HL-60 (cell line): ENCODE results near the gene SIPA1L3.

Experiments used
- DNase-seq, 2 experiments: peaks; one replicate each; pipeline ENCODE4 v3.0.0-alpha.2; 2010 to 2020; ENCODE audit warnings: low read depth in 1 of 2, low spot score in 1 of 2
- H3K27ac ChIP-seq: fragments of 250-450 bp; sonication (Bioruptor Pico); replicated peaks from 2 replicates; pipeline ENCODE4 v1.5.1; 2020; ENCODE audit warnings: mild to moderate bottlenecking, moderate library complexity
- H3K27me3 ChIP-seq: fragments of 250-450 bp; sonication (Bioruptor Pico); 2 replicates; pipeline ENCODE4 v1.5.1; 2021; ENCODE audit warnings: mild to moderate bottlenecking, moderate library complexity; ENCODE audit not compliant: insufficient read depth, poor library complexity, severe bottlenecking
- H3K4me3 ChIP-seq: replicated peaks from 2 replicates; pipeline ENCODE4 v1.5.1; 2011; ENCODE audit warnings: mild to moderate bottlenecking, control low read depth, low read length; ENCODE audit not compliant: insufficient read depth
- CTCF ChIP-seq: IDR thresholded peaks from one replicate; pipeline ENCODE4 v1.5.1; 2011; ENCODE audit warnings: low read length, control low read depth, inconsistent platforms; ENCODE audit not compliant: insufficient read depth
- GABPA ChIP-seq: IDR thresholded peaks from 2 replicates; pipeline ENCODE4 v1.6.1; 2012; ENCODE audit warnings: low read depth
- POLR2AphosphoS5 ChIP-seq: IDR thresholded peaks from 2 replicates; pipeline ENCODE4 v1.6.1; 2012; ENCODE audit warnings: low read depth
- SPI1 ChIP-seq: IDR thresholded peaks from 2 replicates; pipeline ENCODE4 v1.6.1; 2012; ENCODE audit warnings: low read depth, mild to moderate bottlenecking, borderline replicate concordance
- TF ChIP-seq, protein P1 (sequence below): IDR thresholded peaks from 2 replicates; pipeline ENCODE4 v1.6.1; 2012; ENCODE audit warnings: low read depth; ENCODE audit not compliant: insufficient replicate concordance

The SIPA1L3 gene

GRCh38 chr19:38208571-38208970, 301.6 kb downstream of the SIPA1L3 start:
- no peak overlapping the region for H3K27ac ChIP-seq
- TF ChIP-seq SPI1 (no peak), POLR2AphosphoS5 (no peak), GABPA (no peak), CTCF (no peak)
- TF ChIP-seq, protein P1, sequence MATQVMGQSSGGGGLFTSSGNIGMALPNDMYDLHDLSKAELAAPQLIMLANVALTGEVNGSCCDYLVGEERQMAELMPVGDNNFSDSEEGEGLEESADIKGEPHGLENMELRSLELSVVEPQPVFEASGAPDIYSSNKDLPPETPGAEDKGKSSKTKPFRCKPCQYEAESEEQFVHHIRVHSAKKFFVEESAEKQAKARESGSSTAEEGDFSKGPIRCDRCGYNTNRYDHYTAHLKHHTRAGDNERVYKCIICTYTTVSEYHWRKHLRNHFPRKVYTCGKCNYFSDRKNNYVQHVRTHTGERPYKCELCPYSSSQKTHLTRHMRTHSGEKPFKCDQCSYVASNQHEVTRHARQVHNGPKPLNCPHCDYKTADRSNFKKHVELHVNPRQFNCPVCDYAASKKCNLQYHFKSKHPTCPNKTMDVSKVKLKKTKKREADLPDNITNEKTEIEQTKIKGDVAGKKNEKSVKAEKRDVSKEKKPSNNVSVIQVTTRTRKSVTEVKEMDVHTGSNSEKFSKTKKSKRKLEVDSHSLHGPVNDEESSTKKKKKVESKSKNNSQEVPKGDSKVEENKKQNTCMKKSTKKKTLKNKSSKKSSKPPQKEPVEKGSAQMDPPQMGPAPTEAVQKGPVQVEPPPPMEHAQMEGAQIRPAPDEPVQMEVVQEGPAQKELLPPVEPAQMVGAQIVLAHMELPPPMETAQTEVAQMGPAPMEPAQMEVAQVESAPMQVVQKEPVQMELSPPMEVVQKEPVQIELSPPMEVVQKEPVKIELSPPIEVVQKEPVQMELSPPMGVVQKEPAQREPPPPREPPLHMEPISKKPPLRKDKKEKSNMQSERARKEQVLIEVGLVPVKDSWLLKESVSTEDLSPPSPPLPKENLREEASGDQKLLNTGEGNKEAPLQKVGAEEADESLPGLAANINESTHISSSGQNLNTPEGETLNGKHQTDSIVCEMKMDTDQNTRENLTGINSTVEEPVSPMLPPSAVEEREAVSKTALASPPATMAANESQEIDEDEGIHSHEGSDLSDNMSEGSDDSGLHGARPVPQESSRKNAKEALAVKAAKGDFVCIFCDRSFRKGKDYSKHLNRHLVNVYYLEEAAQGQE, result no peak
- H3K4me3 ChIP-seq, result no peak overlapping the region
- no peak for DNase-seq
- peaks cover 31% of the 10 kb centered on the region for H3K27me3 ChIP-seq

GRCh38 chr19:38209152-38209551, 302.1 kb downstream of the SIPA1L3 start:
- DNase-seq, result no peak
- Histone ChIP-seq H3K4me3 (no peak overlapping the region), H3K27me3 (peaks cover 37% of the 10 kb centered on the region), H3K27ac (no peak overlapping the region)
- TF ChIP-seq SPI1 (no peak), GABPA (no peak), POLR2AphosphoS5 (no peak), CTCF (no peak)
- TF ChIP-seq, protein P1, result no peak

DNA sequence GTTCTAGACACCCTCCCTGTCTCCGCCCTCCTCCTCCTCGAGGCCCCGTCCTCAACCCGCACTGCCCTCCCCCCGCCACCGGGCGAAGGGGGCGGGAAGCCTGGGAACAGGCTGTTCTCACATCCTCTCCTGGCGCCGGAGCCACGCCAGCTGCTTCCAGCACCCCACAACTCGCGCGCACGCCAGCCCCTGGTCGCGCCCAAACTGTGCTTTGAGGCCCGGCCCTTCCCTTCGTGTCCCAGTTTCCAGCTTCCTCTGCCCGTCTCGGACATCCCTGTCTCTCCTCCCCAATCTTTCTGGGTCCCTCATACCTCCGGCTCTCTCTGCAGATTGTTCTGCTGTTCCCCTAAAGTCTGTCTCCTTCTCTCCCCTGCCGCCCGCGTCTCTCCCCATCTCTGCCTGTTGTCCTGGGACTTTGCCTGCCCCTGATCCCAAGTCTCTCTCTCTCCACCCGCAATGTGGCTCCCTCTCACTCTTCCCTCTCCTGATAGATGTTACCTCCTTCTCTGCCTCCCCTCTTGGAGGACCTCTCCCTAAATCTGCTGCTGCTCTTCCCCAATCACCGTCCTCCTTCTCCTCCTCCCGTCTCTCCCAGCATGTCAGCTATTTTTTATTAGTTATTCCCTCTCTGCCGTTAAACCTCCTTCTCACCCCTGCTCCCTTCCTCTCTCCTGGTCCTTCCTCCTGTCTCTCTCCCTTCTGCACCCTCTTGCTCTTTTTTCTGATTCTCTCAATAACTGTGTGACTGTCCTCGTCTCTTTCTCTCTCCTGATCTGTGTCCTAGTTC, 302.9 kb downstream of the SIPA1L3 start:
- Histone ChIP-seq H3K27ac (no peak overlapping the region), H3K27me3 (peaks cover 39% of the 10 kb centered on the region), H3K4me3 (no peak overlapping the region)
- TF ChIP-seq, protein P1, result no peak
- TF ChIP-seq CTCF (no peak), SPI1 (no peak), POLR2AphosphoS5 (no peak)
- no peak for DNase-seq
